ENCODE data around the gene HES5.

DNA sequence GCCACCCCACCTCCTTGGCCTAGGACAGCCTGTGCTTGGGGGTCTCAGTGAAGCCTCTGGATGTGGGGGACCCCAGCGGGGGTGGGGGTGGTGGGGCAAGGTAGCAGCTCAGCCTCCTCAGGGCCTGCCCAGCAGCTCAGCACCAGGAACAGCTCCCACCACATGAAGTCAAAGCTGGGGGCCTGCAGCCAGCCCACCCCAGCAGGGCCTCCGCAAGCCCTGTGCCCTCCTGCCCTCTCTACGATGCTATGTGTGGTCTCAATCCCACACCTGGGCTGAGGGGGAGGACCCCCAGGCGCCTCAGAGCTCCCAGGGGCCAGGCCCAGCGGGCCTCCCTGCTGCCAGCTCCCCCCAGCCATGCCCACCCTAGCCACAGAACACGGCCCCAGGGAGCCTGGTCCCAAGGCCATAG is 22.3 kb downstream of the HES5 start:
- no peak for TF ChIP-seq POLR2A (IDR thresholded peaks at IDR 0.05)
- TF ChIP-seq, protein P1, sequence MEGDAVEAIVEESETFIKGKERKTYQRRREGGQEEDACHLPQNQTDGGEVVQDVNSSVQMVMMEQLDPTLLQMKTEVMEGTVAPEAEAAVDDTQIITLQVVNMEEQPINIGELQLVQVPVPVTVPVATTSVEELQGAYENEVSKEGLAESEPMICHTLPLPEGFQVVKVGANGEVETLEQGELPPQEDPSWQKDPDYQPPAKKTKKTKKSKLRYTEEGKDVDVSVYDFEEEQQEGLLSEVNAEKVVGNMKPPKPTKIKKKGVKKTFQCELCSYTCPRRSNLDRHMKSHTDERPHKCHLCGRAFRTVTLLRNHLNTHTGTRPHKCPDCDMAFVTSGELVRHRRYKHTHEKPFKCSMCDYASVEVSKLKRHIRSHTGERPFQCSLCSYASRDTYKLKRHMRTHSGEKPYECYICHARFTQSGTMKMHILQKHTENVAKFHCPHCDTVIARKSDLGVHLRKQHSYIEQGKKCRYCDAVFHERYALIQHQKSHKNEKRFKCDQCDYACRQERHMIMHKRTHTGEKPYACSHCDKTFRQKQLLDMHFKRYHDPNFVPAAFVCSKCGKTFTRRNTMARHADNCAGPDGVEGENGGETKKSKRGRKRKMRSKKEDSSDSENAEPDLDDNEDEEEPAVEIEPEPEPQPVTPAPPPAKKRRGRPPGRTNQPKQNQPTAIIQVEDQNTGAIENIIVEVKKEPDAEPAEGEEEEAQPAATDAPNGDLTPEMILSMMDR (IDR thresholded peaks at IDR 0.05): no peak
- no peak for TF ChIP-seq EP300 (IDR thresholded peaks at IDR 0.05)
- TF ChIP-seq POLR2AphosphoS5 (IDR thresholded peaks at IDR 0.05): no peak

All from upper lobe of left lung (tissue), 4 donors.